GM18517 (cell line): ENCODE results near the gene TSPEAR.

Experiments used
- ATAC-seq: cut with Tn5 transposase; IDR thresholded peaks from one replicate; pipeline ENCODE4 v1.9.1; 2021; ENCODE audit warnings: mild to moderate bottlenecking, moderate library complexity; ENCODE audit not compliant: unreplicated experiment

TSPEAR gene

DNA sequence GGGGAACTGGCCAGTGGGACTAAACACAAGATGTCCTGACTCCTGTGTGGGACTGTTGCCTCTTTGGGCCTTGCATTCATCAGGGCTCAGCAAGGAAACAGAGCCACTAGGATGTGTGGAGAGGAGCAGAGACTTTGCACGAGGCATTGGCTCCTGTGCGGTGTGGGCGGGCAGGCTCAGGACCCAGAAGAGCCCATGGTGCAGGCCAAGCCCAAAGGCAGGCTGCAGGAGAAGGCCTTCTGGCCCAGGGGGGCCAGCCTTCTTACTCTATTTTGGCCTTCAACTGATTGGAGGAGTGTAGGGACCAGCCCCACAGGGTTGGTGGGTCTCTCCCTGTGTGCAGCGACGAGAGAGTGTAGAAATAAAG lies 232.6 kb downstream of the TSPEAR start:
- no peak for ATAC-seq

DNA sequence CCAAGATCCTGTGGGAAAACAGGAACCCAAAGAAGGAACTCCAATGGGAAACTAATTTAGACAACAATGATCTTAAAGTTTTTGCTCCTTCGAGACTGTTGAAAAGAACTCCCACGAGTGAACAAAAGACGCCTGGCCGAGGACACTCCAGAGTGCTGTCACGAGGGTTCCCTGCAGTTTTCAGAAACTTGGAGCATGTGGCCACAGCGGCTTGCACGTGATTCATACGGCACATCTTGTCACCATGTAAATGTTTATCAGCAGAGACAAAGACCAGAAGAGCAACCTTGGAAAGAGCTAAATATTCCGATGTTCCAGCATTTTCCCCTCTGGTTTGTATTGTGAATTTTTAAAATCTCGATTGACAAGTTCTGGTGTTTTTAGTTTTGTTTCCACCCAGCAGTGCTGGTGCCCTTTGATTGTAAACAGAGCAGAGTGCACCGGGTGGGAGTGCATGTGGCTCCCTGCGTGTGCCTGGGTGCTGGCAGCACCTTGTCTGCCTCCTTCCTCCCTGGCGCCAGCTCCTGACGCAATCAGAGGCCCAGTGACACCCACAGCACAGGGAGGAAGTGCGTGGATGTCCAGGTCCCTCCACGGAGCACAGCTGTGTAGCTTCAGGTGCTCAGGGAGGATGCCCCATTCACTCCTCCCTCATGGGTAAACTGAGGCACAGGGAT lies 233.1 kb downstream of the TSPEAR start:
- ATAC-seq = no peak

DNA sequence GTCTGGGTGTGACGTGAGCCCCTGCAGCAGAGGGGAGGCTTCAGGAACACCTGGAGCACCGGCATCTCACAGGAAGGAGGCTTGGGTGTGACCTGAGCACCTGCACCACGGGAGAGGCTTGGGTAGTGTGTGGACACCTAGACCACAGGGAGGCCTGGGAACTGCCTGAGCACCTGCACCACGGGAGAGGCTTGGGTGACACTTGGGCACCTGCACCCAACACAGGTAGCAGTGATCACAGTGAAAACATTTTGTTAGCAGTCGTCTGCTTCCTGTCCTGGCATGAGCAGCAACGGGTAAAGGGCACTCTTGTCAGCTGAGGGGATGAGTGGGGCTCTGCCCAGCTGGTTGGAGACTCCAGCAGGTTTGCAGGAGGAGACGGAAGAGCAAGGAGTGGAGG lies 233.7 kb downstream of the TSPEAR start:
- no peak for ATAC-seq

DNA sequence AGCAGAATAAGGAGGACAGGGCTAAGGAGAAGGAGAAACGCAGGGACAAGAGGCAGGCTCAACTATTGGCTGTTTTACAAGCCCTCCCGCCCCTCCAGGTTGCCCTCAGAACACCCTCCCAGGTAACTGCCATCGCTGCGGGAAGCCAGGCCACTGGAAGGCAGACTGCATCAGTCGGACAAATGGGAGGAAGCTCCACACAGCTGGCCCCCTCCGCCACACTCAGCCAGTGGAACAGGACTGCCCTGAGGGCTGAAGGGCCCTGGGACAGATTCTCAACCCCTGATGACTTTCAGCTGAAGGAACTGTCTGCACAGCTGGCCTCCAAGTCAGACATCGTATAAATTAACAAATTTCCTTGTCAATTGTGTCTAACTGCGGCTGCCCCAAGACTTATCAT lies 234.2 kb downstream of the TSPEAR start:
- ATAC-seq = no peak

DNA sequence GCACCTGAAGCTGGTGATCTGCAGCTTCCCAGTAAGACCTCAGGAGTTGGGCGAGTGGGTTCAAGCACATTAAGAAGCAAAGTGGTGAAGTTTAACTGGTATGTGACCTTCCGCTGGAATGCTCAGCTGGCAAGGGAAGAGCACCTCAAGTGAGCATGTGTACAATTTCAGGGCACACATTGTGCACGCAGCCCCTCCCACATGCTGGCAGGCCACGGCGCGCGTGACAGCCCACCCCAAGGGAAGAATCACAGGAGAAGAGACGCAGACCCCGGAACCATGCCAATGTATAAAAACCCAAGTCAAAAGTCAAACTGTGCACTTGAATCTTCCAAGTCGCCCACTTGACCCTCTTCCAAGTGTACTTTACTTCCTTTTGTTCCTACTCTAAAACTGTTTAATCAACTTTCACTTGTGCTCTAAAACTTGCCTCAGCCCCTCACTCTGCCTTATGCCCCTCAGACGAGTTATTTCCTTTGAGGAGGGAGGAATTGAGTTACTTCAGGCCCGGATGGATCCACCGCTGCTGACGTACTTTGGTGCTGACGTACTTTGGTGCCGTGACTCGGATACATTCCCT lies 236.0 kb downstream of the TSPEAR start:
- no peak for ATAC-seq

DNA sequence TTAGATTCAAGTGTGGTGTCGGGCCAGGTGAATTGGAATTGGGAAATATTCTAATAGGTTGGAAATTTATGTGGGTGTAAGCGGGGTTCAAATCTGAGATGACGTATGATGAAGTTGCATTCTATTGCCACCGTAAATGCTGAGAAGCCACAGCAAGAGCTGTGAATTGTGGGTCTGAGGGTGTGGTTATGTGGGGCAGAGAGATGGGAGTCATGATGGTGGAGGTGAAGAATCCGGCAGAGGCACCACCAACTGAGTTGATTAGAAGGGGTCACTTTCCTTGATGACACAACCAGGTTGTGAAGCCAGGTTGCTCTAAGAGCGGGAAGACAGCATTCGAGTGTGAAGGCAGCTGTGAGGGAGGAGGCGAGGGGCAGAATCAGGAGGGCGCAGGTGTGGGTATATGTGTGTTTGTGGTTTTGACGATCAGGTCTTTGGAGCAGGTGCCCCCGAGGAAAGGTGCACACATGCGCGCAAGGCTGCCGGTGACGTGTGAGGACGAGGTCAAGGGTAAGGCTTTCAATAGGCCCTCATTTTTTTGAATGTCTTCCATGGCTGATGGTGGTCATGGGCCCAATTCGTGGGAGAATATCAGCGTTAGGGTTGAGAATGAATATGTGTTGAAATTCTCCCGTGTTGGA lies 237.3 kb downstream of the TSPEAR start:
- ATAC-seq = no peak

DNA sequence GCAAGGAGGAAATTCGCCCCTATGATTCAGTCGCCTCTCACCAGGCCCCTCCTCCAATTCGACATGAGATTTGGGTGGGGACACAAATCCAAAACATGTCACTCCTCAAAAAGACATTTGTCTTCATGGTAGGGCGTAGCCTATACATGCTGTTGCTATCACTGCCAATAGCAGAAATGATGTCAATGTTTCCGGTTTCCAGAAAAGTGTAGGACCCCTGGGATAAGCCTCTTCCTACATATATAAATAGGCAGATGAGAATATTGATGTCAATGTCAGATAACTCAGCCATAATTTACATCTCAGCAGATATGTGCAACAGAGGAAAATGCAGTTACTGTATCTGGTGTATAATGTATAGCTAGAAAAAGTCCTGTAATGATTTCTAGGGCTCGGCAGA lies 239.4 kb downstream of the TSPEAR start:
- ATAC-seq = no peak

DNA sequence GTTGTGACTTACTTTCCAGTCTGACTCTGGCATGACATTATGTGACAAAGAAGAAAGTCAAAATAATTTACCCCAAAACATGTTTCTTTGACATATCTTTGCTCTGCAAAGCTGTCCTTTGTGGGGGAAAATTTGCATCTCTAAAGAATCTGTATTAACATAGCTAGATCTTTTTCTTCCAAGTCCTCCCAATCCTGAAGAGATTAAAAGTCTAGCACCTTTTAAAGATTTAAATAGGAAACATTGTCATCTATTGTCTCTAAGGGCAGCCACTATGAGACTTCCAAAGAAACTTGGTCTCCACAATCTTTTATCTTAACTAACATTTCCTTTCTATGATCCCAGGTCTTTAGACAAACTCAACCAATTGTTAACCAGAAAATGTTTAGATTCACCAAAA lies 240.0 kb downstream of the TSPEAR start:
- no peak for ATAC-seq

DNA sequence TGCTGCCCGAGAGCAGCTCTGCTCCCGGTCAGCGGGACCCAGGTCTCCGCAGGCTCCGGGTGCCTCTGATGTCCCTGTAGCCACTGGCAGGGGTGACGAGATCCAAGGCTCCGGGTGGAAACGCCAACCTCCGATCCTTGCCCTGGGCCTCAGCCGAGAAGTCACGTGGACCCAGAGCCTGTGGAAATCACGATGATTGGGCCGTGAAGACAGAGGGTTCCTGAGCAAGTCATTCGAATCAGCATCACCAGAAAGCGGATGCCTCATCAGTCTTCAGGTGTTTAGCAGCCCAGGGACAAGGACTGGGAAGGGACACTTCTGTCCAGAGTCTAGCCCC lies 243.5 kb downstream of the TSPEAR start:
- no peak for ATAC-seq

DNA sequence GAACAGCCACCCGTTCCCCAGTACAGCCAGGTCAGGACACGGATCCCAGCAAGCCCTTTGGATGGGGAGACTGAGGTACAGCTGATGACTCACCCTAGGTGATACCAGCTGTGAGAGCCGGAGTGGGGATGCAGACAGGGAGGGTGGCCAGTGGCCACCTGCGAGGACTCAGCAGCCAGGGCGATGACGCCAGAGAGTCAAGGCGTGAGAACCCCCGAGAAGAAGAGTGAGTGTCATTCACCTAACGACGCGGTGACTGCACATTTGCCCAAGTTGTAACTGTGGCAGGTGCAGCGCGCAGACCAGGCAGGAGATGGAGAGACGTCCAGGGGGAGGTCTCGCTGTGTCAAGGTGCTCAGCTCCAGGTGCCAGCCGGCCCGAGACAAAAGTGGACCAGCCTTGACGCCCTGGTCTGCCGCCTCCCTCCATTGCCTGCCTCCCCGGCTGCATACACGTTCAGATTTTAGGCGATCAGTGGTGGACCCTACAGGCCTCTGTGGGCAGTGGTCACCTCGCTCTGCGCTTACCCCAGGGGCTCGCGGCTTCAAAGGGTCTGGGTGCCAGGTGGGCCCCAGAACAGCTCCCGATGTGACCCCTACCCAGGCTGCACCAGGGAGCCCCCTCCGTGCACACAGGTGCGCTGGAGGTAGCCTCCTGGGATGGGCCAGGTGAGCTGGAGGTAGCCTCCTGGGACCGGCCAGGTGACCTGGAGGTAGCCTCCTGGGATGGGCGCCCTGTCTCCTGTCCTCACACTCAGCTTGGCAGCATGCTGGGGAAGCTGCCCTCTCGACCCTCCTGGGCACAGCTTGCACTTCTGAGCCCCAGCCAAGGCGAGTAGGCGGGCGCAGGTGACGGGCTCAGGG lies 244.1 kb downstream of the TSPEAR start:
- no peak for ATAC-seq

DNA sequence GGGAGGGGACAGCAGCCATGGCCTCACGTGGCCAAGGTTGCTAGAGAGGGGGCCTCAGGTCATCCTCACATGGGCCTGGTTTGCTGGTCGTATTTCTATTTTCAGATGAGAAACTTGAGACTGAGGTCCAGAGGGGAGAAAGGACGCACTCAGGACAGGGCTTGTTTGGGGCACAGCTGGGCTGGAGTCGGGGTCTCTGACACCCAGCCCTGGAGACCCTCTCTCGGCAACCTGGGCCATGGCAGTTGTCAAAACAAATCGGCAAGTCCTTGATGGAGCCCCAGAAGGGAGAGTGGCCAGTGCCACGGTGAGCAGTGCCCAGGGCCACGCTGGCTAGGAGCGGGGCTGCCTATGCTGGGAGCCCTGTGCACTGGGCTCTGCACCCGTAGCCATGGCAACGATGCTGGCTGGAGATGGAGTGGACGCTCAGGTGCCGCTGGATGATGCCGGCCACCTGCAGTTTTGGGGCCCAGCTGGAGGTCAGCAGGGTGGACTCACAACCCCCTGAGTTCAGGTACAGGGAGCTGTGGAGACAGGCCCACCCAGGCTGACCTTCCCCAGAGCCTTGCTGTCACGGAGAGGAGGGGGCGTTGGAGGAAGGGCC lies 244.9 kb downstream of the TSPEAR start:
- ATAC-seq = no peak

DNA sequence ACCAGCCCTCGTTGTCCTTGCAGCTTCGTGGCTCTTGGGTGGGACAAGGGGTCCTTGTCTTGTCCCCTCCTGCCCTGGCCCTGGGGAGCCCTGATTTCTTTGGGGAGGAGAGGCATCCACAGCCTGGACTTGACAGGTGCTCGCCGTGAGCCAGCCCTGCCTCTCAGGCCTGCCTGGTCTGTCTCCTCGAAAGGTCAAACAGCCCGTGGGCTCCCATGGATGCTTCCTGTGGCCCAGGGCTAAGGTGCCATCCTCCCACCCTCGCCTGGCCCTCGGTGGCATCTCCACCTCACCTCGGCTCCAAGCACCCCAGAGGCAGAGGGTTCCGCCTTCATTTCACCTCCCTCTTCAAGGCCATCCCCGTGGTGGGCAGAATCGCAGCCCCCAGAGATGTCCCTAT lies 247.0 kb downstream of the TSPEAR start:
- ATAC-seq = no peak

DNA sequence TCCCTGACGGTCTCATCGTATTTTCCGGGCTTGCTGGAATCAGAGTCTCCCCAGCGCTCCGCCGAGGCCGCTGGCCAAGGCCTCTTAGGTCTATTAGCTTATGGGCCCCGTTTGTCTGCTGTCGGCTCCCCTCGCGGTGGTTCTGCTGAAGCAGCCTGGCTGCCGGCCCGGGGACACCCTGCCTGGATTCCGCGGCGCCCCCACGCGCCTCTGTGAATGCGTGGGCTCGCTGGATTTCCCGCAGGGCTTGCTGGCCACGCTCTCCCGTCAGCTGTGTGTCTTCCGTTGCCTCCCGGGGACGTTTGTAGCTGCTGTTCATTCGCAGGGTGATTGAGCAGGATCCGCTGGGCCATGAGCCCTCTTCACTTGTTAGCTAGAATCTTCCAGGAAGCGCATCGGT lies 247.6 kb downstream of the TSPEAR start:
- no peak for ATAC-seq

DNA sequence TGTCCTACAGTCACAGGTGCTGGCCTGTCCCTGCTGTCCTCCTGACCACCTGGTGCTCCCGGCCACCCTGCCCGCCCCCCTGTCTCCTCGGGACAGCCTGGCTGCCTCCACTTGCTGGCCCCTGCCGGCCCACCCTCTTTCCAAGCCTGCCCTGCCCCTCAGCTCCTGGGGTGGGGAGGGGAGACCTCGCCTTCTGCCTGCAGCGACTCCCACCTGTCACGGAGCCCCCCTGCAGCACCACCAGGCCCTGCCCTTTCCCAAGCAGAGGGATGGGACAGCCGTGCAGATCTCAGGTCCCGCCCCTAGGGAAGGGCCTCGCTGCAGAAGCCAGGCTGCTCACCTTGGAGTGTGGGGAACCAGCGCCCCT lies 248.6 kb downstream of the TSPEAR start:
- no peak for ATAC-seq

DNA sequence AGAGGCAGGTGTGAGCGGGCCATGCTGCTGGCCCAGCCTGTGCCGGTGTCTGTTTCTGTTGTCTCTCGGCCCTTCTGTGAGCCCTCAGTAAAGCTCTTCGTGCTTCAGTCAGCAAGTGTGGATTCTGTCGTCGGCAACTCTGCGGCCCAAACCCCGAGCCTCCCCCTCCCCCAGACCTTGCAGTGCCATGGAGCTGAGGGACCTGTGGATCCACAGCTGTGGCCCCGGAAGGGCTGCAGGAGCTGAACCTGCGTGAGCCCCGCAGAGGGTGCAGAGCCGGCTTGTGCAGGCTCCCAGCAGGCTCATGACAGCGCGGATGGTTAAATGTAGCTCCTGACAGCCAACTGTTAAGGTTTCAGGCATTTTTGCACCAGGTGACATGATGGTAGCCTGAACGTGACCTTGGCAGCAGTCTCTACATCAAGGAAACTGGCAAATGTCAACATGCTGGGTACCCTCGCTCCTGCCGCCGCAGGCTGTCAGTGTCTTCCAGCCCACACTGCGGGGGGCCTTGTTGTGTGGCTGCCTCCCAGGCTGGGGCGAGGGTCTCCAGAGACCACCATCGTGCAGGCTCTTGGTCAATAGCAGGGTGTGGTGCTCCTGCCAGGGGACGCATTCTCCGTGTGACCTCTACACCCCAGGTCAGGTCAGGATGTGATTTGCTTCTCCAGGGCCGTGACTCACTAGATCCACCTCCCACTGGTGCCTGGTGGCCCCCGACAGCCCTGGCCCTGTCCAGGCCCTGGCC lies 249.1 kb downstream of the TSPEAR start:
- no peak for ATAC-seq

DNA sequence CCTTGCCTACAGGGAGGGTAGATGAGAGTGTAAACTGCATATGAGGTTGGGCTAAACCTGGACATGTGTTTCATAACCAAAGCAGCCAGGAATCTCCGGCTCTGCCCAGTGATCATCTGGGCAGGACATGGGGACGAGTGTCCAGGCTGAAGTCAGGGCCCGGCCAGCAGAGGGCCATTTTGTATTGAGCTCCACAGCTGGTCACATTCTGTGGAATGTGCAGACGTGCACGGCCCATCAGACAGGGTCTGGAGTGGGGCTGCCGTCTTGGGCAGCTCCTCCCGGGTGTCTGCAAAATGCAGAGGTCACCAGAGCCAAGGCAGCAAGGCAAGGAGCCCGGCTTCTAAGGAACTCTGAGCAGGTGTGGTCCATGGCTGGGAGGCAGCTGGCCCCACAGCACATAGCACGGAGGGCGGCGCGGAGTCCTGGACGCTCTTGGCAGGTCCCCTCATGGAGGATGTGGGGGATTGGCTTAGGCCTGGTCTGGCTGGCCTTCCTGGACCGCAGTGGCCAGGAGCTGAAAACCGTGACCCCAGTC lies 249.8 kb downstream of the TSPEAR start:
- ATAC-seq = no peak

DNA sequence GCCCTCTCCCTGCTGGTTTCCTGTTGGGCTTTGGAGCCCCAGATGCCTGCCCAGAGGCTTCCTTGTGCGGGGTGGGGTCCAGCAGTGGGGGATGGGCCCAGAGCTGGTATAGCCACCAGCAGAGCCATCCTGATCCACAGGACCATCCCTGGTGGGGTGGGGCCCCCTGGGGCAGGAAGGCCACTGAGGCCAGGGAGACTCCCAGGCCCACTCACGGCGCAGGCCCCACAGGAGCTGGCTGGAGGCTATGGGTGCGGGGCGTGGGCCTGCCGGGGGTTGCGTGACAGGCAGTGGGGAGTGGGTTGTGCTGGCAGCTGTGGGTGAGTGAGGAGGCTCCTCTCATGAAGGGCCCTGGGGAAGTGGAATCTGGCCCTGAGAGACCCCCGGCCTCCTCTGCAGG lies 250.4 kb downstream of the TSPEAR start:
- ATAC-seq = no peak

DNA sequence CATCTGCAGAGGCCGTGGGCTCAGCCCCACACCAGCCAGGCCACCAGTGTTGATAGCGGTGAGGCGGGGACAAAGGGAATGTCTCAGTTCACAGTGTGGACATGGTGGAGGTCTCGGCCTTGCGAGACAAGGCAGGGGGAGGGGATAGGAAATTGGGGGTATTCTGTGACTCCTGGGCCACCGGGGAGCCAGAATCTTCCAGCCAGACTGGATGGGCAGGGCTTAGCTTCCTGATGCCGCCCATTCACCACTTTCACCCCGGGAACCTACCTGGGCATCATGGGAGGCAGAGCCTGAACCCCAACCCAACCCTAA lies 251.0 kb downstream of the TSPEAR start:
- no peak for ATAC-seq

DNA sequence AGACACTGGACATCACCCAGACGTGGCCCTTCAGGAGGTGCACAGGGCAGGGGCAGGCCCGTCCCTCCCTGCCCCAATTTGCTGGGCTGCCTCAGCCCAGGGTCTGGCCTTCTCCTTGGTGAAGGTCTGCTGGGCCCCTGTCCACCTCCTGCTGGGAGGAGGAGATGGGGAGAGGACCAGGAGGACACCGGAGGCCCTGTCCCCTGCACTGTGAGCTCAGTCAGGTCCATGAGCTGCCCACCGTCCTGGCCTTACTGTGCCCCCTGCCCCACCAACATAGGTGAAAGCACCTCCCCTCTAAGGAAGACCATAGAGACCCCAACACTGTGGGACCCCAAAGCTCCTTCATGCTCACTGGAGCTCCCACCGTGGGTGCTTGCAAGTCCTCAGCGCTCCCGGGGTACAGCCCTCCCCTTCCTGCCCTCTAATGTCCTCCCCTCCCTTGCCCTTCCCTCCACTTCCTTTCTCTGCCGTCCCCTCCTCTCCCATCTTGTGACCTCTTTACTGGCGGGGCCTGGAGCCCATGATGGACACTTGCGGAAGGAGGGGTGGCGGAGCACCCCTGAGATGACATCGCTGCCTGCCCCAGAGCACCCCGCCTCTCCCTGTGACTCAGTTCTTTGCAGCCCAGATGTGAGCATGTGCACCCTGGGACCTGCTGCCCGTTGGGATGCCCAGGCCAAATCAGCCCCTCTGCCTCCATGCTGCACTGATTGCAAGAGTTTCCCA lies 251.5 kb downstream of the TSPEAR start:
- no peak for ATAC-seq
